H1 (cell line): ENCODE results near the gene TBX15.

Experiments
- EZH2 ChIP-seq: fragments of 200-600 bp; sonication (generic); IDR thresholded peaks from 2 replicates; pipeline ENCODE4 v1.7.1; 2012; ENCODE audit warnings: low read depth, mild to moderate bottlenecking, moderate library complexity, low read length, inconsistent platforms; ENCODE audit not compliant: severe bottlenecking
- JUND ChIP-seq: IDR thresholded peaks from 2 replicates; pipeline ENCODE4 v1.6.1; 2011; ENCODE audit warnings: mild to moderate bottlenecking, improper control_type of control experiment, low read length
- NRF1 ChIP-seq: IDR thresholded peaks from 2 replicates; pipeline ENCODE4 v1.6.1; 2011; ENCODE audit warnings: mild to moderate bottlenecking, low read depth, low read length, improper control_type of control experiment
- POLR2AphosphoS5 ChIP-seq: IDR thresholded peaks from 2 replicates; pipeline ENCODE4 v1.6.1; 2011; ENCODE audit warnings: low read depth, low read length
- TAF1 ChIP-seq: IDR thresholded peaks from 2 replicates; pipeline ENCODE4 v1.6.1; 2011; ENCODE audit warnings: mild to moderate bottlenecking, low read depth, low read length
- TF ChIP-seq, protein P1 (sequence below): IDR thresholded peaks from 2 replicates; pipeline ENCODE4 v1.6.1; 2012; ENCODE audit warnings: inconsistent platforms

- TF ChIP-seq JUND (no peak), NRF1 (no peak), EZH2 (no peak), TAF1 (no peak), POLR2AphosphoS5 (no peak)
- TF ChIP-seq, protein P1, sequence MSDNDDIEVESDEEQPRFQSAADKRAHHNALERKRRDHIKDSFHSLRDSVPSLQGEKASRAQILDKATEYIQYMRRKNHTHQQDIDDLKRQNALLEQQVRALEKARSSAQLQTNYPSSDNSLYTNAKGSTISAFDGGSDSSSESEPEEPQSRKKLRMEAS = no peak
These were observed 74.3 kb downstream of the TBX15 start for GRCh38 chr1:118913818-118914217.
